ENCODE measurements around the gene GNAI2. TPM values are rescaled to one million over a fixed set of nuclear protein-coding genes. Genes with fewer than 3 reads are reported as not detected.
"Not testable (repeated sequence)": the region's sequence is repeated elsewhere in the genome, so short reads cannot be mapped to it uniquely, and the experiment has no call there.

GNAI2 gene
- polyA plus RNA-seq, 12 donors, result 153 to 270 (median 174) TPM

DNA sequence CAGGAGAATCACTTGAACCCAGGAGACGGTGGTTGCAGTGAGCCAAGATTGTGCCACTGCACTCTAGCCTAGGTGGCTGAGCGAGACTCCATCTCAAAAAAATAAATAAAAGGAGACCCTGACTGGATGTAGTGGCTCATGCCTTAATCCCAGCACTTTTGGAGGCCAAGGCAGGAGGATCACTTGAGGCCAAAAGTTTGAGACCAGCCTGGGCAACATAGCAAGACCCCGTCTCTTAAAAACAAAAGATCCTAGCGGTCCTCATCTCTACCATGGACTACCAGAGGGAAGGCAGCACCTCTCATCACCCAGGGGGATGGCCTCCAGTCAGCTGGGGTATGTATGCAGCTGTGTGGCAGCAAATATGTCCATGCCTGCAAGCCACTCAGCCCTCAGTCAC lies 26.2 kb downstream of the GNAI2 start:
- DNase-seq, result not testable (repeated sequence)

DNA sequence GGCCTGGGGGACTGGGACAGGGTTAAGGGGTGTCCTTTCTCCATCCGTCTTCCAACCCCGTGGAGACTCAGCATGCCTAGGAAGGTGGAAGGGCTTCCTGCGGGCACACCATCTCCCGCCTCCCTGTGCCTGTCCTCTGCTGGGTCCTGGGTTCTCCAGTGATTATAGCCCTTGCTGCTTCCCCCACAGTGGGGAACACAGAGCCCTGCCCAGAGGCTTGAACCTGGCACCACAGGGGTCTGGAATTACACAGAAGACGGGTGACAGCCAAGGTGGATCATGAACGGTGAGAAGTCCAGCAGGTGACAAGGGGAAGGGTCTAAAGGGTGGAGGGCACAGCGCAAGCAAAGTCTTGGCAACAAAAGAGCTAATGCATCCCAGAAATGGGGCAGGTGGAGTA lies 26.8 kb downstream of the GNAI2 start:
- DNase-seq, result no peak

GRCh38 chr3:50263478-50264382 lies 27.7 kb downstream of the GNAI2 start:
- no peak for DNase-seq

DNA sequence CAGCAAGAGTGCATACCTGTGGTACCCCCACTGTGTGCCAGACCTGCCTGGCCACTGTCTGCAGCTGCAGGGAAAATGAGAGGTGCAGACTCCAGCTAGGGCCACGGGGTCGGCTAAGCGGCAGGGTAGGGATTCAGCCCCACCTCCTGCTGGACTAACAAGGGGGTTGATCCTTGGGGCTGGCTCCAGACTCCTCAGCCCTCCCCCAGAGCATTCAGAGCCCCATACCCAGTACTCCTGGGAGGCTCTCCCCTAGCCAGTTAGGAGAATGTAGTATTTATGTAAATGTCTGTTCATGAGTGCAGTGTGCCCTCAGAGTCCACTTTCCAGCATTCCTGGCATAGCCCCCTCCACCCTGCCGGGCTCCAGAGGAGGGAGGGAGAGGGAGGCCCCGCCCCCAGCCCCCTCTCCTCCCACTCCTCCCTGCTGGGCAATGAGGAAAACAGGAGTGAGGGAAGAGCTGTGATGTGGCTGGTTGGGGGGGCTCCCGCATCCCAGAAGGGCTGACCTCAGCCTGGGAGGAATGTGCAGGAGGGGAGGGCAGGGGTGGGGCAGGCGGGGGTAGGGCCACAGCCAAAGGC lies 28.5 kb downstream of the GNAI2 start:
- peak; percentile 91 for DNase-seq

GRCh38 chr3:50264964-50265485 lies 29.0 kb downstream of the GNAI2 start:
- no peak for DNase-seq

- no peak for DNase-seq
Observed at GRCh38 chr3:50265571-50265970, 29.6 kb downstream of the GNAI2 start.

DNA sequence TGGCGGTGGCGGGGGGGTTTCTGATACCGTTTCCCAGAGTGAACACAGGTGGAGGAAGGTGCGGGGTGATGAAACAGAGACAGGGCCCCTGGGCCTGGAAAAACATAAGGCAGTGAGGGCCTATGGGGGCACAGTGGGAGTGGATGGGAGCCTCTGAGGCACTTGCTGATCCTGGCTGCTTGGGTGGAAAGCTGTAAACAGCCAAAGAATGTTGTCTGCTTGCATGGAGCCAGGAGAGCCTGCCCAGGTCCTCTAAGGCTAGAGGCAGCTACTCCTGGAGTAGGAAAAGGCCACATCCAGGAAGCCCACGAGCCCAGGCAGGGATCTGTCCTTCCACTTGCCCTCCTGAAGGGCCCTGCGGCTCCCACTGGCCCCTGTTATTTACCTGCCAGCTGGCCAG lies 30.0 kb downstream of the GNAI2 start:
- no peak for DNase-seq

DNA sequence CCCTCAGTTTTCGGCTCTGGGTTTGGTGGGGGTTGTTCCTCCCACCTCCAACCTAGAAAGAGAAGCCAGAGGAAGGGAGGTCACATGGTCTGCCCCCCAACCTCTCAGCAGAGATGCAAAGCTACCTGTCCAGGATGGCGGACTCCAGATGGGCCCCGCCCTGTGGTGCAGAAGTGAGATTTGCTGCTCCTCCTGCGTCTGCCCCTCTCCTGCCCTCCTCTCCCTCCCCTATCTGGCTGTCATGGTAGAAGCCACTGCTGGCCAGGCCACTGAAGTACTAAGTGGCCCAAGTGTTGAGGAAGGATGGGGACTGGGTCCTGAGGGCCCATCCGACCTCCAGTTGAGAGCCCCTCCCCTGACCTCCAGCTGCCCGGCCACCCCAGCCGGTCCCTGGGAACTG lies 30.8 kb downstream of the GNAI2 start:
- DNase-seq, result no peak

DNA sequence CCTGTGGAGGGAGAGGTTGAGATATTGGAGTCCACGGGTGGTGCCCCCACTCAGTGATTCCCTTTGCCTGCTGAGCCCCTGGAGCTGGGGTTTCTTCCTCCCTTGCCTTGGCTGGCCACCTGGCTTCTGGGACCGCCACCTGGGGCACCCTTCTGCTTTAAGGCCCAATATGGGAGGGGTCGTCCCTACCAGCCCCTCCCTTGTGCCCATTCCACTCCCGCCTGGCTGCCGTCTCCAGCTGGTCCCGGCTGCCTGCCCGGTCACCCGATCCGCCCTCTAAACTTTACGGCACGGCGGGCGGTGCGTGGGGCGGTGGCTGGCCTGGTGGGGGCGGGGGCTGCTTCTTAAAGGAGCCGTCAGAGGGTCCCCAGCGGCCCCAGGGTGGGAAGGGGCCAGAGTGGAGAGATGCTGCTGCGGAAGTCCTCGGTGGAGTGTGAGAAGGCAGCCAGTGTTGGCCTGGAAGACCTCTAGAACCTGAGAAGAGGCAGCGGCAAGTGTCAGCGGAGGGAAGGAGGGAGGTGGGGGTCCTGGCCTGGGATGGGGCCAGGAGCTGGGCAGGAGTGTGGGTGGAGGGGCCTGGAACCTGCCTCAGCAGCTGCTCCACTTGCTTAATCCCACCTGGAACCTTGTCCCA lies 31.4 kb downstream of the GNAI2 start:
- no peak for DNase-seq

- no peak for DNase-seq
Observed at GRCh38 chr3:50268276-50268675, 32.3 kb downstream of the GNAI2 start.

DNA sequence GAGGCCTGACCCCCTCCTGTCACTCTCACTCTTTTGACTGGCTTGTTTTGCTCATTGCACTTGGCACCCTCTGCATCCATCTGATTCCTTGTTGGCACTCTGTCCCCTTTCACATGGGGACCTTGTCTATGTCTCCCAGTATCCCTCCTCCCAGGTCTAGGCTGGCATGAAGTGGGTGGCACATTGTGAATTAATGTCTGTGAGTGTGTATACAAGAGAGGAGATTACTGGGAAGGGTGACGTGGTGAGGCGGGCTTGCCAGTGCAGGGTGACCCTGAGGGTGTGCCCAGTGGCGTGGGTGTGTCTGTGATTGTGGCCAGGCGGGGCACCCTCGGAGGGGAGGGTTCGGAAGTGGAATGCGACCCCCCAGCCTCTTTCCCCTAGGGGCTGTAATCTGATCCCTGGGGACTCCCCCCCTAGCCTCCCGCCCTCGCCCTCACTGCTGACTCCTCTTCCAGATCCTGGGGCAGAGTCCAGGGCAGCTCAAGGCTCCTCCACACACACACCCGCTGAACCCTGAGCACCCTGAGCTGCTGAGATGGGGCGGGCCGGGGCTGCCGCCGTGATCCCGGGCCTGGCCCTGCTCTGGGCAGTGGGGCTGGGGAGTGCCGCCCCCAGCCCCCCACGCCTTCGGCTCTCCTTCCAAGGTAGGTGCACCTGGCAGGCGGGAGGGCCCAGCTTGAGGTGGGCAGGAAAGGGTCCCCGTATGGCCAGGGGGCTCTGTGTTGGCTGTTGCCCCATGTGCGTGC lies 32.9 kb downstream of the GNAI2 start, which contains the start of gene SEMA3B:
SEMA3B (plus strand) TSS at position 445 of the 749 bp plus-strand sequence; CDS start at position 539, 94 bp downstream.
- DNase-seq, result no peak

DNA sequence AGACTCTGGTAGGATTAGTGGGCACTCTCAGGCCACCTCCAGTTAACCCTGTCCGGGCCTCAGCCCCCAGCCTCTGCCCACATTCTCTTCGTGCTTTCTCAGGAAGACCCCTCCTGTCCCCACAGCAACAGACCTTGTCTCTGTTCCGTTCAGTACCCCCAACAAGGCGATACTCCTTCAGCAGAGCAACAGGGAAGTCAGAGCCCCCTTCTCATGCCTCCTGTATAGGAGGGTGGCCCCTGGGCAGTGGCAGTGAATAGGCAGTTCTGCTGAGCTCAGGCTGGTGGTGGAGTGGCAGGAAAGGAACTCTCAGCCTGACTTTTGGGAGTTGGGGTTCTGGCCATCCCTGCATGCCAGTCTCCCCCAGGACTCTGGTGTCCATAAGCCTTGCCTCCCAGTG lies 33.5 kb downstream of the GNAI2 start:
- no peak for DNase-seq

DNA sequence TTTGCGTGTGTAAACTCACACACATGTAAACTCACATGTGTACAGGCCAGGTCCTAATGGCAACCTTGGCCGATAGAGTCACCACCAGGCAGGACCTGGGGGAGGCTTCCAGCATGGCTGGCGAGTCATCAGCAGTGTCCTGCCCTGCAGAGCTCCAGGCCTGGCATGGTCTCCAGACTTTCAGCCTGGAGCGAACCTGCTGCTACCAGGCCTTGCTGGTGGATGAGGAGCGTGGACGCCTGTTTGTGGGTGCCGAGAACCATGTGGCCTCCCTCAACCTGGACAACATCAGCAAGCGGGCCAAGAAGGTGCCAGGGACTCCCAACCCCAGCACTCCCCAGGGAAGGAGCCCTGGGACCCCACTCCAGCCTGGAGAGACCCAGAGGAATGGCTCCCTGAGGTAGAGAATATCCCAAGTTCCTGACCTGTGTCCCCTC lies 34.0 kb downstream of the GNAI2 start:
- DNase-seq, result no peak

GRCh38 chr3:50270422-50271224 lies 34.6 kb downstream of the GNAI2 start:
- DNase-seq, result no peak

GRCh38 chr3:50271314-50271936 lies 35.4 kb downstream of the GNAI2 start:
- DNase-seq, result no peak

- not testable (repeated sequence) for DNase-seq
Observed at GRCh38 chr3:50272538-50272910, 36.5 kb downstream of the GNAI2 start.

DNA sequence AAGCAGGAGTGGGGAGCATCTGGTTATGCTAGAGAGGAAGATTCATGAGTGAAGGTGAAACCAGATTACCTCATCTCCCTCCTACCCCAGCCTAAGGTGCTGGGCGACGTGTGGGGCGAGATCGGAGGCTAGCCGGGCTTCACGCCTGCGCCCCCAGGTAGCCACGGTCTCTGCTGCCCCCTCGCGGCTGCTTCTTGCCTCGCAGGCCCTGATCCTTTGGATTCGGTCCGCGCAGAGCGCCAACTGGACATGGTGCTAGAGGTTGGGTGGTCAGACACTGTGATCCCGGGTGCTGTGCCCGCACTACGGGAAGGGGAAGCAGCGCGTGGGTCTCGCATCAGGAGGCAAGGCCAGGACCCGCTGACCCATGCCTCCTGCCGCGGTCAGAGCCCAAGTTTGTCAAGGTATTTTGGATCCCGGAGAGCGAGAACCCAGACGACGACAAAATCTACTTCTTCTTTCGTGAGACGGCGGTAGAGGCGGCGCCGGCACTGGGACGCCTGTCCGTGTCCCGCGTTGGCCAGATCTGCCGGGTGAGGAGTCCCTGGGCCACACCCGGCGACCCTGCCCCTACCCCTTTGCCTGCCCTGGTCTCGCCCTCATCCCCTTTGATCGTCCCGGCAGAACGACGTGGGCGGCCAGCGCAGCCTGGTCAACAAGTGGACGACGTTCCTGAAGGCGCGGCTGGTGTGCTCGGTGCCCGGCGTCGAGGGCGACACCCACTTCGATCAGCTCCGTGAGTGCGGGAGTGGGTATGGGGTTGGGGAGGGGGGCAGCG lies 37.1 kb downstream of the GNAI2 start:
- peak; percentile 89 for DNase-seq

GRCh38 chr3:50273689-50274065 lies 37.7 kb downstream of the GNAI2 start:
- no peak for DNase-seq

DNA sequence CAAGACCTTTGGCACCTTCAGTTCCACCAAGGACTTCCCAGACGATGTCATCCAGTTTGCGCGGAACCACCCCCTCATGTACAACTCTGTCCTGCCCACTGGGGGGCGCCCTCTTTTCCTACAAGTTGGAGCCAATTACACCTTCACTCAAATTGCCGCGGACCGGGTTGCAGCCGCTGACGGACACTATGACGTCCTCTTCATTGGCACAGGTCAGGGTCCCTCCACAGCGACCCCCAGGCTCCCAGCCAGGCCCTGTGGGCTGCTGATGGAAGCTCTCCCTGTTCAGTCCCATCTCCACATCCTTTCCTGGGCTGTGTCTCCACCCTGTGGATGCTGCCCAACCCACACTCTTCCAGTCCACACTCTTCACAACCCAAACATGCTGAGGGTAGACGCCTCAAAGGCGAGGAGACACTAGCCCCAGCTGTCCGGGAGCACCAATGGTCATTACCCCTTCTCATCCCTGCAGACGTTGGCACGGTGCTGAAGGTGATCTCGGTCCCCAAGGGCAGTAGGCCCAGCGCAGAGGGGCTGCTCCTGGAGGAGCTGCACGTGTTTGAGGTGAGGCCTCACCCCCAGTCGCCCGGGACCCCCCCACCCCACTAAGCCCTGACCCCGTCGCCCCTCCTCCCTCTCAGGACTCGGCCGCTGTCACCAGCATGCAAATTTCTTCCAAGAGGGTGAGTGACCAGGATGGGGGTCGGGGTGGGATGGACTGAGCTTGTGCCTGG lies 38.5 kb downstream of the GNAI2 start:
- DNase-seq, result no peak
